CD14-positive monocyte (primary cell): ENCODE data around the gene TMEM184A. TPM values are rescaled to one million over a fixed set of nuclear protein-coding genes. Genes with fewer than 3 reads are reported as not detected.

ENCODE experiments used
- DNase-seq, 3 donors: peaks; one replicate each; pipeline ENCODE4 v3.0.0-alpha.2; 2011 to 2022
- H2AFZ ChIP-seq: 2 replicates; pipeline ENCODE4 v1.6.0; 2012; ENCODE audit warnings: mild to moderate bottlenecking, low read depth, low read length, inconsistent platforms; ENCODE audit not compliant: insufficient read depth, poor library complexity, severe bottlenecking
- H3K27ac ChIP-seq, 2 donors: 1 replicate in 1 of 2; 2 replicates in 1 of 2; pipeline ENCODE4 v1.5.1; 2012 to 2013; ENCODE audit warnings: low read length in 2 of 2, control low read depth in 1 of 2, inconsistent platforms in 1 of 2, low read depth in 1 of 2, mild to moderate bottlenecking in 1 of 2
- H3K27me3 ChIP-seq, 2 donors: one replicate each; pipeline versions ENCODE4 v1.6.0 to v1.6.1; 2011 to 2013; ENCODE audit warnings: low read length in 2 of 2; ENCODE audit not compliant: control insufficient read depth in 2 of 2, insufficient read depth in 2 of 2
- H3K36me3 ChIP-seq, 2 donors: replicated peaks in 1 of 2; 1 replicate in 1 of 2; 2 replicates in 1 of 2; pipeline versions ENCODE4 v1.5.1 to v1.6.1; 2012 to 2013; ENCODE audit warnings: low read length in 2 of 2, control low read depth in 1 of 2, inconsistent platforms in 1 of 2, mild to moderate bottlenecking in 1 of 2; ENCODE audit not compliant: insufficient read depth in 2 of 2, control insufficient read depth in 1 of 2
- H3K4me1 ChIP-seq, 2 donors: 1 replicate in 1 of 2; 2 replicates in 1 of 2; pipeline versions ENCODE4 v1.5.1 to v1.6.1; 2012 to 2013; ENCODE audit warnings: low read length in 2 of 2, control low read depth in 1 of 2, inconsistent platforms in 1 of 2, mild to moderate bottlenecking in 1 of 2, moderate library complexity in 1 of 2; ENCODE audit not compliant: insufficient read depth in 2 of 2, control insufficient read depth in 1 of 2
- H3K4me2 ChIP-seq: replicated peaks from 2 replicates; pipeline ENCODE3; 2012; ENCODE audit warnings: low read length, moderate library complexity, mild to moderate bottlenecking; ENCODE audit not compliant: poor library complexity, severe bottlenecking; ENCODE audit errors: extremely low read depth
- H3K4me3 ChIP-seq, 3 experiments: fragments of 200-600 bp in 1 of 3; sonication (generic) in 1 of 3; replicated peaks in 1 of 3; 1 replicate in 2 of 3; 2 replicates in 1 of 3; pipeline ENCODE4 v1.5.1; 2011 to 2013; ENCODE audit warnings: low read length in 3 of 3, mild to moderate bottlenecking in 3 of 3, control low read depth in 2 of 3, low read depth in 2 of 3, inconsistent platforms in 1 of 3, moderate library complexity in 1 of 3
- H3K79me2 ChIP-seq: 2 replicates; pipeline ENCODE4 v1.6.0; 2012; ENCODE audit warnings: mild to moderate bottlenecking, control low read depth, inconsistent platforms, low read length, moderate library complexity; ENCODE audit not compliant: insufficient read depth
- H3K9ac ChIP-seq: 2 replicates; pipeline ENCODE4 v1.6.0; 2017; ENCODE audit warnings: low read length, mild to moderate bottlenecking; ENCODE audit not compliant: insufficient read depth, poor library complexity, severe bottlenecking
- H3K9me3 ChIP-seq, 2 donors: replicated peaks in 1 of 2; 1 replicate in 1 of 2; 2 replicates in 1 of 2; pipeline versions ENCODE4 v1.5.1 to v1.6.1; 2012 to 2013; ENCODE audit warnings: low read length in 2 of 2, control low read depth in 1 of 2; ENCODE audit not compliant: control insufficient read depth in 1 of 2, insufficient read depth in 1 of 2
- H4K20me1 ChIP-seq: 2 replicates; pipeline ENCODE4 v1.6.0; 2012; ENCODE audit warnings: mild to moderate bottlenecking, low read length, control low read depth, moderate library complexity; ENCODE audit not compliant: insufficient read depth
- H3K27ac Mint-ChIP-seq, 7 donors: one replicate each; pipeline ENCODE4 v1.8.0; 2020; ENCODE audit warnings: mild to moderate bottlenecking in 7 of 7, mixed read lengths in 7 of 7, moderate library complexity in 6 of 7, inconsistent platforms in 2 of 7
- H3K27me3 Mint-ChIP-seq, 3 donors: one replicate each; pipeline ENCODE4 v1.8.0; 2021 to 2022; ENCODE audit warnings: low read depth in 3 of 3, mild to moderate bottlenecking in 3 of 3, mixed read lengths in 3 of 3, moderate library complexity in 3 of 3, inconsistent platforms in 1 of 3
- H3K36me3 Mint-ChIP-seq, 2 donors: one replicate each; pipeline ENCODE4 v1.8.0; 2020; ENCODE audit warnings: mixed read lengths in 2 of 2, inconsistent platforms in 1 of 2, mild to moderate bottlenecking in 1 of 2
- H3K4me1 Mint-ChIP-seq: one replicate; pipeline ENCODE4 v1.8.0; 2020; ENCODE audit warnings: mild to moderate bottlenecking, mixed read lengths
- H3K4me3 Mint-ChIP-seq, 2 donors: one replicate each; pipeline ENCODE4 v1.8.0; 2020; ENCODE audit warnings: mild to moderate bottlenecking in 2 of 2, mixed read lengths in 2 of 2, moderate library complexity in 1 of 2
- H3K9me3 Mint-ChIP-seq, 7 donors: one replicate each; pipeline ENCODE4 v1.8.0; 2020 to 2022; ENCODE audit warnings: mixed read lengths in 7 of 7, mild to moderate bottlenecking in 6 of 7, moderate library complexity in 6 of 7, inconsistent platforms in 2 of 7
- WGBS: methylation state at CpG from one replicate; pipeline ENCODE4 v1.1.5; 2013; ENCODE audit warnings: missing lambda C conversion rate; ENCODE audit not compliant: insufficient coverage; 5-methylcytosine and 5-hydroxymethylcytosine counted together
- intact Hi-C, 2 donors: fragments of 100-400 bp; cut with micrococcal nuclease; formaldehyde crosslinking; loops; one replicate each; pipeline versions ENCODE4 v1.15.0 to v1.15.1; 2023
- polyA plus RNA-seq, 3 donors: library from polyadenylated mRNA; depleted of rRNA in 1 of 3; unstranded in 2 of 3; stranded (reverse) in 1 of 3; fragments of 300-500 nt in 2 of 3; fragments of >200 nt in 1 of 3; fragmentation: Illumina TruSeq in 2 of 3; gene quantifications; 1 replicate in 2 of 3; 2 replicates in 1 of 3; pipeline ENCODE4 v1.2.3, GENCODE V29; 2012 to 2021
- TF ChIP-seq, protein P1 (sequence below): fragments of 200-600 bp; IDR thresholded peaks from one replicate; pipeline ENCODE4 v1.8.0; 2022; ENCODE audit warnings: antibody characterized with exemption, mild to moderate bottlenecking

TMEM184A gene
- polyA plus RNA-seq, 3 donors = not detected

DNA sequence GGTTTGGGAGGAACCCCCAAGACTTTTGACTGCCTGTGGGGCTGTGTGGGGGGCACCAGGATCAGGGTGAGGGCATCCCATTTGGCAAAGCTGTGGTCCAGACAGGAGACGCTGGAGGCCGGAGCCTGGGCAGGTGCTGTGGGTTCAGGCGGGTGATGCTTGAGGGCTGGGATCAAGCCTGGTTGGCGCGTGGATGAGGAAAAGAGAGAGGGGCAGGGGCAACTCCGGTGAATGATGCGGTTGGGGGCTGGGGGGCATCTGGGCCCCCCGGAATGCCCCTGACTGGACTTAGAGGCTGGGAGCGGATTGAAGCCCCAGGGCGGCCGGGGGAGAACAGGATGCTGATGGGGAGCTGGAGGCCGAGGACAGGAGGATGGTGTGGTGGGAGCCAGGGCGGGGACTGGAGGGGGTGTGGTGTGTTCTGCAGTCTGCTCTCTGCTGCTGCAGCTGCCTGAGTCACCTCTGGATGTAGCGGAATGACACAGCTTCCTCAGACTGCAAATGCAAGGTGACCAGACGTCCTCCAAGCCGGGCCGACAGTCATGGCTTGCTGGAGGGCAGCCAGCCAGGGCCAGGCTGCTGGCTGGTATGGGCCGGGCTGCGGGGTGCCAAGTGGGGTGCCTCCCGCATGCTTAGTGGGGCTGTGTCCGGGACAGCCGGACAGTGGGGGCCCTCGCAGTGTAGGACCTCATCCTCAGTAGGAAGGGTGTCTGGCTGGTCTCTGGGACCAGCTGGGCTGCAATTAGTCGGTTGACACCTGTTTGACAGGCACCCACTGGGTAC lies 22.3 kb downstream of the TMEM184A start:
- Histone ChIP-seq H3K79me2 (peaks cover 71% of the 10 kb centered on the region), H3K4me2 (peak overlapping the region; percentile 83), H3K9me3 (no peaks in the 10 kb centered on the region), H3K9ac (peak overlapping the region; percentile 84), H2AFZ (no peak overlapping the region), H3K27me3 (no peaks in the 10 kb centered on the region), H4K20me1 (peaks cover 73% of the 10 kb centered on the region), H3K27ac (peak overlapping the region; percentile 97 to 98), H3K4me3 (peak overlapping the region; percentile 18 to 81 (median 75)), H3K36me3 (peaks cover 15 to 23% of the 10 kb centered on the region in 2 donors), H3K4me1 (peaks cover 32 to 37% of the 10 kb centered on the region in 2 donors)
- 45% methylated on average over 21 of the region's 24 CpGs for WGBS
- Mint-ChIP-seq H3K4me3 (peak overlapping the region; percentile 91 to 96), H3K4me1 (peaks cover 28% of the 10 kb centered on the region), H3K9me3 (no peaks in the 10 kb centered on the region), H3K27me3 (peaks cover 0 to 4% (median 0%) of the 10 kb centered on the region in 3 donors), H3K27ac (peak overlapping the region; percentile 95 to 99 (median 98)), H3K36me3 (peaks cover 2 to 21% of the 10 kb centered on the region in 2 donors)
- TF ChIP-seq, protein P1, sequence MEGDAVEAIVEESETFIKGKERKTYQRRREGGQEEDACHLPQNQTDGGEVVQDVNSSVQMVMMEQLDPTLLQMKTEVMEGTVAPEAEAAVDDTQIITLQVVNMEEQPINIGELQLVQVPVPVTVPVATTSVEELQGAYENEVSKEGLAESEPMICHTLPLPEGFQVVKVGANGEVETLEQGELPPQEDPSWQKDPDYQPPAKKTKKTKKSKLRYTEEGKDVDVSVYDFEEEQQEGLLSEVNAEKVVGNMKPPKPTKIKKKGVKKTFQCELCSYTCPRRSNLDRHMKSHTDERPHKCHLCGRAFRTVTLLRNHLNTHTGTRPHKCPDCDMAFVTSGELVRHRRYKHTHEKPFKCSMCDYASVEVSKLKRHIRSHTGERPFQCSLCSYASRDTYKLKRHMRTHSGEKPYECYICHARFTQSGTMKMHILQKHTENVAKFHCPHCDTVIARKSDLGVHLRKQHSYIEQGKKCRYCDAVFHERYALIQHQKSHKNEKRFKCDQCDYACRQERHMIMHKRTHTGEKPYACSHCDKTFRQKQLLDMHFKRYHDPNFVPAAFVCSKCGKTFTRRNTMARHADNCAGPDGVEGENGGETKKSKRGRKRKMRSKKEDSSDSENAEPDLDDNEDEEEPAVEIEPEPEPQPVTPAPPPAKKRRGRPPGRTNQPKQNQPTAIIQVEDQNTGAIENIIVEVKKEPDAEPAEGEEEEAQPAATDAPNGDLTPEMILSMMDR = no peak
- peak; percentile 85 to 90 (median 87) for DNase-seq
- intact Hi-C loops = loop anchor here in 1 of 2 donors (2.0 to 10.0 kb wide), 3 partner anchors 21 to 991 kb away; partner anchors contain the start of gene INTS1

DNA sequence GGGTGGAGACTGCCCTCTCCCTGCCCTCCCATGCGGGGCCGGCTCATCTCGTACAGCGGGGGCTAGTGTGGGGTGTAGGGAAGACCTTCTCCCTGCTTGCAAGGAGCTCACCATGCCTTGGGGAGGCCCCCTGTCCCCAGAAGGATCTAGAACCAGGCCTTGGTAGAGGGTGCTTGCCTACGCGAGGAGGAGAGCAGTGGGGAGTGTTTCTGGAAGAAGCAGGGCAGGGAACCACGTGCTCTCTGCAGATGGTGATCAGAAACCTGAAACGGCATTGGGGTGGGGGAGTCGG lies 22.8 kb downstream of the TMEM184A start:
- Histone ChIP-seq H3K9me3 (no peaks in the 10 kb centered on the region), H4K20me1 (peaks cover 68% of the 10 kb centered on the region)

More for the DNA sequence above, 22.8 kb downstream of the TMEM184A start:
- Histone ChIP-seq H3K9ac (peak overlapping the region; percentile 84), H3K27ac (peak overlapping the region; percentile 97 to 98), H3K4me1 (peaks cover 32 to 37% of the 10 kb centered on the region in 2 donors), H3K36me3 (peaks cover 14 to 20% of the 10 kb centered on the region in 2 donors), H3K4me2 (peak overlapping the region; percentile 83), H3K4me3 (peak overlapping the region; percentile 18 to 81 (median 75)), H2AFZ (no peak overlapping the region), H3K27me3 (no peaks in the 10 kb centered on the region), H3K79me2 (peaks cover 67% of the 10 kb centered on the region)
- Mint-ChIP-seq H3K4me3 (peak overlapping the region; percentile 91 to 96), H3K36me3 (peaks cover 2 to 21% of the 10 kb centered on the region in 2 donors), H3K9me3 (no peaks in the 10 kb centered on the region), H3K4me1 (peaks cover 28% of the 10 kb centered on the region), H3K27ac (peak overlapping the region; percentile 95 to 99 (median 98)), H3K27me3 (peaks cover 0 to 4% (median 0%) of the 10 kb centered on the region in 3 donors)
- DNase-seq = no peak
- TF ChIP-seq, protein P1 = no peak
- intact Hi-C loops = loop anchor here in 1 of 2 donors (2.0 to 10.0 kb wide), 3 partner anchors 20 to 992 kb away; partner anchors contain the start of gene INTS1
- 10% methylated on average over 5 of the region's 9 CpGs for WGBS
